Kidney (tissue), 14 donors: ENCODE measurements around the gene HYKK. TPM values are rescaled to one million over a fixed set of nuclear protein-coding genes. Genes with fewer than 3 reads are reported as not detected.

Experiments used
- DNase-seq, 5 donors: peaks; one replicate each; pipeline ENCODE4 v3.0.0-alpha.2; 2013 to 2020
- FAIRE-seq: peaks from 2 replicates; lab custom pipeline; 2012; peaks lifted over from hg19 to GRCh38; lab: Jason Lieb, UNC
- H3K27ac ChIP-seq, 2 donors: one replicate each; pipeline ENCODE4 v1.7.0; 2013; ENCODE audit warnings: low read depth in 2 of 2, low read length in 2 of 2, inconsistent platforms in 1 of 2
- H3K27me3 ChIP-seq: one replicate; pipeline ENCODE4 v1.7.1; 2013; ENCODE audit warnings: low read length, inconsistent platforms; ENCODE audit not compliant: control insufficient read depth, insufficient read depth
- H3K36me3 ChIP-seq, 3 donors: one replicate each; pipeline versions ENCODE4 v1.7.0 to v1.7.1; 2013; ENCODE audit warnings: low read length in 3 of 3, control low read depth in 1 of 3, inconsistent platforms in 1 of 3; ENCODE audit not compliant: insufficient read depth in 3 of 3, control insufficient read depth in 2 of 3
- H3K4me1 ChIP-seq, 3 donors: one replicate each; pipeline versions ENCODE4 v1.7.0 to v1.7.1; 2013; ENCODE audit warnings: low read length in 3 of 3, inconsistent platforms in 1 of 3, low read depth in 1 of 3; ENCODE audit not compliant: control insufficient read depth in 2 of 3, insufficient read depth in 2 of 3
- H3K4me3 ChIP-seq, 3 donors: one replicate each; pipeline versions ENCODE4 v1.7.0 to v1.8.1; 2013; ENCODE audit warnings: low read length in 3 of 3, control low read depth in 1 of 3, inconsistent platforms in 1 of 3
- H3K9ac ChIP-seq, 3 donors: one replicate each; pipeline versions ENCODE4 v1.7.0 to v1.7.1; 2013; ENCODE audit warnings: low read length in 3 of 3, control low read depth in 1 of 3, inconsistent platforms in 1 of 3
- H3K9me3 ChIP-seq, 3 donors: one replicate each; pipeline versions ENCODE4 v1.7.0 to v1.7.1; 2013; ENCODE audit warnings: low read length in 3 of 3, control low read depth in 1 of 3, inconsistent platforms in 1 of 3; ENCODE audit not compliant: control insufficient read depth in 2 of 3, insufficient read depth in 1 of 3
- intact Hi-C: fragments of 100-400 bp; cut with DNase I; formaldehyde crosslinking; loops from one replicate; pipeline ENCODE4 v1.11.1; 2022
- polyA plus RNA-seq: library from polyadenylated mRNA; stranded (reverse); fragments of 350-450 nt; fragmentation: Illumina TruSeq; extraction: RNeasy Lipid Tissue Mini Kit (QIAGEN cat#74804); gene quantifications from one replicate; pipeline ENCODE4 v1.2.3, GENCODE V29; 2014; ENCODE audit warnings: low read depth, low replicate concordance; ENCODE audit not compliant: insufficient read depth
- total RNA-seq: library from RNA; stranded (reverse); fragmentation: NEBNext Ultra II Directional; extraction: Animal tissue kit (Norgen Biotek cat#: 25700); gene quantifications from one replicate; pipeline ENCODE4 v1.2.1, GENCODE V29; 2021
- TF ChIP-seq, protein P1 (sequence below): IDR thresholded peaks from 3 replicates; pipeline ENCODE4 v1.5.1; 2012; ENCODE audit warnings: mild to moderate bottlenecking, moderate library complexity, borderline replicate concordance; ENCODE audit not compliant: insufficient read depth; ENCODE audit errors: extremely low read depth
- donor health status: control.
- donor health status: control.
- donor health status: control.
- donor health status: control.
- donor health status: control.
- donor health status: DM: yes; HTN: yes; CAD: no.
- donor health status: Normal renal cell carcinoma (clear cell type).

Gene HYKK
- total and polyA plus RNA-seq, 2 donors from 2014 or later = 5.8 to 14.3 TPM

DNA sequence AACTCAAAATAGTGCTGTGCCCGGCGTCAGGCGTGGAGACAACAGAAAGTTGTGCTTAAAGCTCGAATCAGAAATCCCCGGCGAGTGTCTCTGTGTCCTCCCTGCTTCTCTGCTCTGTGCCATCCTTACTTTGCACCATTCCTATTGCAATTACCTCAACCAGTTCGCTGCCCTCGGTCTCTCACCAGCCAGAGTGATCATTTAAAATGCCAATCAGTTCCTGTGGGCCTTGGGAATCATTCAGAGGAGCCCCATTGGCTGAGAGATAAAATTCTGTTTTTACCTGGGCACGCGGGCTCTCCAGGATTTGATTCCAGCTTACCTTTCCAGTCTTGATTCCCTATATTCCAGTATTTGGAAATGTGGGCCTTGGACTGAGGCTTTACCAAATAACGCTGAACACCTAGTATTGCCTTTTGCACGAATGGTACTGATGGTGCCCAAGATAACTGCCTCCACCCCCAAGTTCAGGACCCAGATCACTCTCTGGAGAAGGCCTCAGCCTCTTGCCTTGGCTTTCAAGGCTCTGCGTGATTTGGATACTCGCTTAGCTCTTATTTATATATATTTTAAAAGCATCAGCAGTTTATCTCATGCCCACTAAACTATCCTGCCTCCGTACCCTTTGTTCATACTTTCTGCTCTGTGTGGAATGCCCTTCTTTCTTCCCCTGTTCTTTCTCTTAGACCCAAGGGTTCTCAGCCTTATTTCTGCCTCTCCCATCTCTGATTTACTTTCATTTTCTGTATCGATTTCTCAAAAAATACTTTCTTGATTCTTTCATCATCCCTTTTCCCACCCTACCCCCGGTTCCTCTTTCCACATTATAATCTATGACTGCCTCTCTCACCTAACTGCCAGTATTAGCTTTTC lies 33.7 kb downstream of the HYKK start:
- H3K27me3 ChIP-seq = no peaks in the 10 kb centered on the region
- H3K27ac ChIP-seq = peak overlapping the region; percentile 86 to 93
- peaks cover 9 to 28% (median 11%) of the 10 kb centered on the region in 3 donors for H3K36me3 ChIP-seq
- H3K9me3 ChIP-seq = no peaks in the 10 kb centered on the region
- no peak for DNase-seq
- peak overlapping the region; percentile 57 to 99 (median 97) for H3K9ac ChIP-seq
- H3K4me1 ChIP-seq = peaks cover 0 to 2% (median 0%) of the 10 kb centered on the region in 3 donors
- no peak for FAIRE-seq
- H3K4me3 ChIP-seq = peak overlapping the region; percentile 95 to 99 (median 98)
- TF ChIP-seq, protein P1, sequence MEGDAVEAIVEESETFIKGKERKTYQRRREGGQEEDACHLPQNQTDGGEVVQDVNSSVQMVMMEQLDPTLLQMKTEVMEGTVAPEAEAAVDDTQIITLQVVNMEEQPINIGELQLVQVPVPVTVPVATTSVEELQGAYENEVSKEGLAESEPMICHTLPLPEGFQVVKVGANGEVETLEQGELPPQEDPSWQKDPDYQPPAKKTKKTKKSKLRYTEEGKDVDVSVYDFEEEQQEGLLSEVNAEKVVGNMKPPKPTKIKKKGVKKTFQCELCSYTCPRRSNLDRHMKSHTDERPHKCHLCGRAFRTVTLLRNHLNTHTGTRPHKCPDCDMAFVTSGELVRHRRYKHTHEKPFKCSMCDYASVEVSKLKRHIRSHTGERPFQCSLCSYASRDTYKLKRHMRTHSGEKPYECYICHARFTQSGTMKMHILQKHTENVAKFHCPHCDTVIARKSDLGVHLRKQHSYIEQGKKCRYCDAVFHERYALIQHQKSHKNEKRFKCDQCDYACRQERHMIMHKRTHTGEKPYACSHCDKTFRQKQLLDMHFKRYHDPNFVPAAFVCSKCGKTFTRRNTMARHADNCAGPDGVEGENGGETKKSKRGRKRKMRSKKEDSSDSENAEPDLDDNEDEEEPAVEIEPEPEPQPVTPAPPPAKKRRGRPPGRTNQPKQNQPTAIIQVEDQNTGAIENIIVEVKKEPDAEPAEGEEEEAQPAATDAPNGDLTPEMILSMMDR = no peak
- intact Hi-C loops = no loop called here

DNA sequence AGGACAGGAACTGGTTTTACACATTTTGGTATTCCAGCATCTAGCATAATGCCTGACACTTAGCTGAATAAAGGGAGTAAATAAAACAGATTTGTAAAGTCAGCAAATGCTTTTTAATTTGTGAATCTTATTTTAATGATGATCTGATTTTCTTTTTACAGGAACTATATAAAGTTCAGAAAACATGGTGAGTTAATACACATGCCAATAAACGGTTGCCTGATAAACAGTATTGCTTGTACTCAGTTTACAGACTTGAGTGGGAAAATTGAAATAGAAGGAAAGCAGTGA lies 34.3 kb downstream of the HYKK start:
- no peak overlapping the region for H3K27ac ChIP-seq
- H3K9me3 ChIP-seq = no peaks in the 10 kb centered on the region
- TF ChIP-seq, protein P1 = no peak
- H3K27me3 ChIP-seq = no peaks in the 10 kb centered on the region
- H3K36me3 ChIP-seq = peaks cover 9 to 34% (median 11%) of the 10 kb centered on the region in 3 donors
- peak overlapping the region in 2 of 3 donors; percentile 95 to 98 for H3K4me3 ChIP-seq
- intact Hi-C loops = no loop called here
- H3K9ac ChIP-seq = peak overlapping the region in 2 of 3 donors; percentile 97 to 99
- FAIRE-seq = no peak
- H3K4me1 ChIP-seq = peaks cover 0 to 2% (median 0%) of the 10 kb centered on the region in 3 donors
- no peak for DNase-seq

DNA sequence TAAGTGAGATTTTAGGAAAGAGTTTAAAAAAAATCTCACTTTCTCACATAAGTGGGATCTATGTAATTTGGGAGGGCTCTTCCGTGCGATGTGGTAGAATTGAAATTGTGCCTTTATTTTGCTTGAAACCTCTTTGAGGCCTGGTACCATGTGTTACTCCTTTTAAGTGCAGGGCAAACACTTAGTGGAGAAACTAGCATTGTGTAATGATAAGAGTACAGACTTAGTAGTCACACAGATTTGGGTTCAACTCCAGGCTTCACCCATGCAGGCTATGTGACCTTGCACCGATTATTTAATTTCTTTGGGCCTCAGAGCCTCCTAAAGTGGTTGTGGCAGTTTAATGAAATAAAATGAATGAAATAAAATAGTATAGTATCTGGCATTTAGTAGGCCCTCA lies 35.3 kb downstream of the HYKK start:
- H3K9me3 ChIP-seq = no peaks in the 10 kb centered on the region
- peaks cover 13 to 43% (median 17%) of the 10 kb centered on the region in 3 donors for H3K36me3 ChIP-seq
- no peak overlapping the region for H3K9ac ChIP-seq
- TF ChIP-seq, protein P1 = no peak
- H3K27ac ChIP-seq = no peak overlapping the region
- no peak for DNase-seq
- intact Hi-C loops = no loop called here
- no peak for FAIRE-seq
- no peak overlapping the region for H3K4me3 ChIP-seq
- H3K27me3 ChIP-seq = no peaks in the 10 kb centered on the region
- peaks cover 0 to 2% (median 0%) of the 10 kb centered on the region in 3 donors for H3K4me1 ChIP-seq
